DMS53 treated with DMSO at 0.1 percent for 48 hours (cell line): Measurements from ENCODE around the gene PHYHIPL.
"Not testable (repeated sequence)": the region's sequence is repeated elsewhere in the genome, so short reads cannot be mapped to it uniquely, and the experiment has no call there.

Source experiments
- DNase-seq: peaks from one replicate; lab custom pipeline; 2025; ENCODE audit not compliant: unreplicated experiment; lab: John Stamatoyannopoulos, UW

The PHYHIPL gene

GRCh38 chr10:59190332-59190731, 13.9 kb downstream of the PHYHIPL start:
- no peak for DNase-seq

- no peak for DNase-seq
Measured at GRCh38 chr10:59206204-59206720, 29.8 kb downstream of the PHYHIPL start.

- DNase-seq: no peak
Measured at GRCh38 chr10:59212301-59212798, 35.9 kb downstream of the PHYHIPL start.

- DNase-seq: no peak
Measured at GRCh38 chr10:59214160-59214559, 37.7 kb downstream of the PHYHIPL start.

GRCh38 chr10:59216178-59216869, 39.9 kb downstream of the PHYHIPL start:
- DNase-seq: no peak

- no peak for DNase-seq
Measured at GRCh38 chr10:59222788-59223187, 46.3 kb downstream of the PHYHIPL start.

GRCh38 chr10:59223597-59223996, 47.2 kb downstream of the PHYHIPL start:
- DNase-seq: not testable (repeated sequence)

- DNase-seq: no peak
Measured at GRCh38 chr10:59225211-59225610, 48.8 kb downstream of the PHYHIPL start.

- no peak for DNase-seq
Measured at GRCh38 chr10:59227136-59227673, 50.8 kb downstream of the PHYHIPL start.

GRCh38 chr10:59229441-59229840, 53.0 kb downstream of the PHYHIPL start:
- DNase-seq: no peak

GRCh38 chr10:59234194-59234593, 57.8 kb downstream of the PHYHIPL start:
- DNase-seq: peak; percentile 58

GRCh38 chr10:59234816-59235429, 58.5 kb downstream of the PHYHIPL start:
- peak; percentile 50 for DNase-seq

- DNase-seq: no peak
Measured at GRCh38 chr10:59236064-59236697, 59.7 kb downstream of the PHYHIPL start.

GRCh38 chr10:59237775-59238174, 61.3 kb downstream of the PHYHIPL start:
- DNase-seq: no peak

GRCh38 chr10:59239108-59239507, 62.7 kb downstream of the PHYHIPL start:
- not testable (repeated sequence) for DNase-seq

- peak; percentile 36 for DNase-seq
Measured at GRCh38 chr10:59240582-59241183, 64.2 kb downstream of the PHYHIPL start.

- no peak for DNase-seq
Measured at GRCh38 chr10:59242057-59242456, 65.6 kb downstream of the PHYHIPL start.

- no peak for DNase-seq
Measured at GRCh38 chr10:59242991-59243390, 66.5 kb downstream of the PHYHIPL start.

GRCh38 chr10:59243611-59244195, 67.3 kb downstream of the PHYHIPL start:
- DNase-seq: no peak

- no peak for DNase-seq
Measured at GRCh38 chr10:59244871-59245270, 68.4 kb downstream of the PHYHIPL start.

GRCh38 chr10:59245686-59246085, 69.2 kb downstream of the PHYHIPL start:
- no peak for DNase-seq
